Neural crest cell (in vitro differentiated cells): Measurements from ENCODE around the gene UBE2I. TPM values are rescaled to one million over a fixed set of nuclear protein-coding genes. Genes with fewer than 3 reads are reported as not detected.
"Not testable (repeated sequence)": the region's sequence is repeated elsewhere in the genome, so short reads cannot be mapped to it uniquely, and the experiment has no call there.

Experiments used
- DNase-seq: peaks from one replicate; pipeline ENCODE4 v3.0.0; 2021; ENCODE audit warnings: low read depth, mixed read lengths, low spot score
- H3K27ac Mint-ChIP-seq: one replicate; pipeline ENCODE4 v1.8.0; 2021; ENCODE audit warnings: mild to moderate bottlenecking, mixed read lengths; ENCODE audit not compliant: unreplicated experiment
- H3K27me3 Mint-ChIP-seq: 2 replicates; pipeline ENCODE4 v1.8.0; 2021; ENCODE audit warnings: low read depth, mild to moderate bottlenecking, mixed read lengths
- H3K36me3 Mint-ChIP-seq: 2 replicates; pipeline ENCODE4 v1.8.0; 2021; ENCODE audit warnings: low read depth, mild to moderate bottlenecking, mixed read lengths
- H3K4me1 Mint-ChIP-seq: 2 replicates; pipeline ENCODE4 v1.8.0; 2021; ENCODE audit warnings: mixed read lengths
- H3K4me3 Mint-ChIP-seq: one replicate; pipeline ENCODE4 v1.8.0; 2021; ENCODE audit warnings: mild to moderate bottlenecking, mixed read lengths
- H3K9me3 Mint-ChIP-seq: 2 replicates; pipeline ENCODE4 v1.8.0; 2021; ENCODE audit warnings: mixed read lengths
- CTCF ChIP-seq: fragments of 200-600 bp; sonication (generic); conservative IDR thresholded peaks from 2 replicates; pipeline ENCODE4 v1.5.0; 2021; ENCODE audit warnings: antibody characterized with exemption, mild to moderate bottlenecking
- total RNA-seq: library from RNA; stranded (reverse); gene quantifications from 2 replicates; pipeline ENCODE4 v1.2.1, GENCODE V29; 2021

Gene UBE2I
- total RNA-seq, 1 donor from 2014 or later = 301 TPM

GRCh38 chr16:1326946-1327618 lies 17.6 kb downstream of the UBE2I start:
- no peak for DNase-seq
- H3K4me3 Mint-ChIP-seq = peak overlapping the region; percentile 58
- peaks cover 10% of the 10 kb centered on the region for H3K36me3 Mint-ChIP-seq
- H3K27me3 Mint-ChIP-seq = peaks cover 26% of the 10 kb centered on the region
- H3K4me1 Mint-ChIP-seq = peaks cover 12% of the 10 kb centered on the region
- H3K9me3 Mint-ChIP-seq = no peaks in the 10 kb centered on the region
- TF ChIP-seq CTCF = no peak
- H3K27ac Mint-ChIP-seq = no peak overlapping the region

- DNase-seq = no peak
- Mint-ChIP-seq H3K27me3 (peaks cover 31% of the 10 kb centered on the region), H3K4me1 (peaks cover 12% of the 10 kb centered on the region), H3K9me3 (no peaks in the 10 kb centered on the region), H3K36me3 (peaks cover 10% of the 10 kb centered on the region), H3K4me3 (peak overlapping the region; percentile 27), H3K27ac (no peak overlapping the region)
- TF ChIP-seq CTCF = no peak
Observed at GRCh38 chr16:1327619-1327947, 18.1 kb downstream of the UBE2I start.

- not testable (repeated sequence) for H3K9me3 Mint-ChIP-seq, DNase-seq, H3K36me3 Mint-ChIP-seq, H3K27ac Mint-ChIP-seq
- Mint-ChIP-seq H3K4me1 (peaks cover 12% of the 10 kb centered on the region), H3K4me3 (peak overlapping the region; percentile 27), H3K27me3 (peaks cover 34% of the 10 kb centered on the region)
Observed at GRCh38 chr16:1328136-1328535, 18.7 kb downstream of the UBE2I start.

- not testable (repeated sequence) for H3K9me3 Mint-ChIP-seq, H3K36me3 Mint-ChIP-seq, DNase-seq
- peak overlapping the region; percentile 34 for H3K4me3 Mint-ChIP-seq
- H3K27ac Mint-ChIP-seq = peak overlapping the region; percentile 43
- H3K4me1 Mint-ChIP-seq = peaks cover 12% of the 10 kb centered on the region
- peaks cover 34% of the 10 kb centered on the region for H3K27me3 Mint-ChIP-seq
Observed at GRCh38 chr16:1328961-1329360, 19.5 kb downstream of the UBE2I start.

- DNase-seq = no peak
Observed at GRCh38 chr16:1330260-1330914, 21.0 kb downstream of the UBE2I start.

GRCh38 chr16:1330931-1331711 lies 21.7 kb downstream of the UBE2I start:
- Mint-ChIP-seq H3K9me3 (no peaks in the 10 kb centered on the region), H3K4me1 (peaks cover 17% of the 10 kb centered on the region), H3K27ac (no peak overlapping the region), H3K27me3 (peaks cover 54% of the 10 kb centered on the region), H3K36me3 (peaks cover 4% of the 10 kb centered on the region), H3K4me3 (peak overlapping the region; percentile 67)
- TF ChIP-seq CTCF = no peak
- DNase-seq = no peak

More at GRCh38 chr16:1330260-1330914, 21.0 kb downstream of the UBE2I start:
- Mint-ChIP-seq H3K27ac (no peak overlapping the region), H3K4me3 (no peak overlapping the region), H3K4me1 (peaks cover 16% of the 10 kb centered on the region), H3K9me3 (no peaks in the 10 kb centered on the region), H3K27me3 (peaks cover 47% of the 10 kb centered on the region), H3K36me3 (peaks cover 4% of the 10 kb centered on the region)
- peak; percentile 67 for TF ChIP-seq CTCF
